Esophagus mucosa (tissue), 1 donor: ENCODE measurements around the gene STX1A. TPM values are rescaled to one million over a fixed set of nuclear protein-coding genes. Genes with fewer than 3 reads are reported as not detected.

ENCODE experiments used
- ATAC-seq: fragments of 200-7000 bp; cut with Tn5 transposase; one replicate; pipeline ENCODE4 v1.9.1; 2020
- total RNA-seq: library from RNA; stranded (reverse); gene quantifications from one replicate; pipeline ENCODE4 v1.2.4, GENCODE V29; 2023
- donor health status: DM: yes; HTN: yes; CAD: no.

STX1A gene
- total RNA-seq, 1 donor from 2014 or later, result 1.2 TPM

DNA sequence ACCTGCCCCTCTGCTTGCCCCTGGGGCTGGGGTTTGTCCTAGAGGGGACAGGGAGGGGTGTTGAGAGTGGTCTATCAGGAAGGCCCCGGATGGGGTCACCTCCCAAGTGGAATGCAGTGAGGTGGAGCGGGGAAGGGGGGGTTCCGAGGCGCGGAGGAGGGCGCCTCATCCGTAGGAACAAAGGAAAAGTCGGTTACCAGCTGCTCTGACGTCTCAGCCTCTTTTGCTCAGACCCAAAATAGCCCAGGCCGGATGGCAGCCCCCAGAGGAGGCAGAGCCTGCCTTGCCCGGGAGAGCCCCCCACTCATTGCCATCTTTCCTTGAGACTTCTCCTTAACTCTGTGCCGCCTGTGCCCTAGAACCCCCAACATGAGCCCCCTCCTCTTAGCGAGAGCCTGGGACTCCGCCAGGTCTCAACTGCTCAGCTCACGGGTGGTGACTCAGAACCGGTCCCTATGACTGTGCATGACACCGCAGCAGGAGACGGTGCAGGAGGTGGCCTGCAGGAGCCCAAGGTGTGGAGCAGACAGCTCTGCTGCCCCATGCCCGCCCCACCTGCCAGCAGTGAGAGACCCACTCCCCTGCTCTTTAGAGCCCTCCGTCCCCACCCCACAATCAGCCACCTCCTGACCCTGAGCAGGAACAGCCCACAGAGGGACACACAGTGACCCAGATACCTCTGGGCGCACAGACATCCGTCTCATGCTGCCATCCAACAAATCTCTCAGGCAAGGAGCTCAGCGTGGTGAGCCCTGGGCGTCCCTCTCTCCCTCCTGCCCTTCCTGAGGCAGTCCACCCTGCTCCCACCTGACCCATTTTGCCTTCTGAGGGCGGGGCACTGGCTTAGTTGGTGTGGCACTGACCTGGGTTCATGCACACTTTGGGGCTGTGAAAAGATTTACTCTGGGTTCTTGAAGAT lies 13.1 kb downstream of the STX1A start:
- ATAC-seq, result peak; percentile 74

DNA sequence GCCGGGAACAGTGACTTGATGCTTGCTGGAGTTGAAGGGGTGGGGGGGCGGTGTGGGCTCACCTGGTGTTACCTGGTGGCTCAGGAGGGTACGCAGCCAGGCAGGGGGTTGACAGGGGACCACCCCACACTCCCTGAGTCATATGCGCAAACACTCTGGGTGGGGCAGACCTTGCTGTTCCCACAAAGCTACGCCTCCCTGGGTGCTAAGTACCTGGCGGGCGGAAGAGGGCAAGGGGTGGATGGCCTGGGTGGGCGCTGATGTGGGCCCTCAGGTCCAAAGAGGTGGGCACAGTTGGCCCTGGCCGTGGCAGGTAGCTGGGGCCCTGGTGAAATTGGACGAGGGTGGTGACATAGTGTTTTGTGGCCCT lies 13.9 kb downstream of the STX1A start:
- peak; percentile 17 for ATAC-seq

DNA sequence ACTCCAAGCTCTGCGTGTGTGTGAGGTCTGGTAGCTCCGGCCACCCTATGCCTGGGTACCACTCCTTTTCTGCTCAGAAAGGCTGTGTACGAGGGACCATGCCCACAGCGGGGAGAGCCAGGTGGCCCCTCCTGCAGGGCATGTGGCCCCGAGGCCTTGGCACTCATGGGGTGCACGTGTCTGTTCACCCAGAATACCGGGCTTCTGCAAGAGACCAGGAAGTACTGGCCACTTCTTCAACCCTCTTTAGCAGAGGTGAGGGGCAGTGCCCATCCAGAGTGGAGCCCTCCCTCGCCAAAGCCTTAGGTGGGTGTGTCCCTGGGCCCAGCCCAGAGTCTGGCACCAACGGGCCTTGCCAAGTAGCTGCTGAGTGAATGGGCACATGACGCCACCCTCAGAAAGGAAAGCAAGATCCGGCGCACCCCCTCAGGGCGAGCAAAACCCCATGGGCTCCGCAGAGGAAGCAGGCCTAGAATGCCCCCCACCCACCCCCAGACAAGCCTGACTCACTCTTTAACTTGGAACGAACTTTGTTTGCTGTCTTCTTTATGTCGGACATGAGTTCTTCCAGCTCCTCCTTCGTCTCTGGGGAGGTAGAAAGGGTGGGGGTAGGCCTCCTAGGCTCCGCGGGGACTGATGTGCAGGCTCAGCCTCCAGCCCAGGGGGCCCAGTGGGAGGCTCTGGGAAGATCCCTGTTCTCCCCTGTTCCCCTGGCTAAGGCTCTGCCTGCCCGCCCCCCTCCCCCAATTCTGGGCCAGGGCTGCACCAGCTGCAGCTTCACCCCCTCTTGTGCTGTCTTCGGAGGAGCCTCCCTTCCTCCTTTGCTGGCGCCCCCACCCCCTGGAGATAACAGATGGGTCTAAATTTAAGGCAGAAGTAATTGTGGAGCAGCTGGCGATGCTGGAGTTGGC lies 14.6 kb downstream of the STX1A start:
- ATAC-seq, result peak; percentile 55

DNA sequence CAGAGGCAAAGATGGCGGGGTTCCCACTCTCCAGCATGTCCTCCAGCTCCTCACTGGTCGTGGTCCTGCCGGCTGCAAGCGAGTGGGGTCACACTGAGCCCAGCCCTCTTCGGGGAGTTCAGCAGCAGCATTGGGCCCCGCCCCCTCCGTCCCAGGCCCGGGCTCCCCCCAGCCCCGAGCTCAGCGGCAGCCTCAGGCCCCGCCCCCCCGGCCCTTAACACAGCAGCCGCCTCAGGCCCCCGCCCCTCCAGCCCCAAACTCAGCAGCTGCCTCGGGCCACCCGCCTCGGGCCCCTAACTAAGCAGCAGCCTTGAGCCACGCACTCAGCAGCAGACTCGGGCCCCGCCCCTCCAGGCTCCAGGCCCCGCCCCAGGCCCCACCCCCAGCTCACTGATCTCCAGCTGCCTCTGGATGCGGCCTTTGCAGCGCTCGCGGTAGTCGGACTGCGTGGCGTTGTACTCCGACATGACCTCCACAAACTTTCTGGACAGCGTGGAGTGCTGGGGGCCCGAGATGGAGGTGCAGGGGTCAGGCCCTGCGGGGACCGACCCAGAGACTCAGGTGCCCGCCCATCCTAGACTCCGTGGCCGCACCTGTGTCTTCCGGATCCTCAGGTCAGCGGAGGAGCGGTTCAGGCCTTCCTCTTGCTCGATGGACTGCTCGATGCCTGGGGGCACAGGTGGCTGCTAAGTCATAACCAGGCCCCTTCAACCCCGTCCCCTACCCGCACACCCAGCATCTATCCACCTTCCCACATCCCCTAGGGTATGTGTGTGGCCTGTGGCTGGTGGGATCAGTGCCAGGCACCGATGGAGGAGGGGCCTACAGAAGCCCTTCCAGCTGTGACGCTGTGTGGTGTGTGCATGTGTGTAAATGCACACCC lies 15.5 kb downstream of the STX1A start:
- peak; percentile 19 for ATAC-seq

DNA sequence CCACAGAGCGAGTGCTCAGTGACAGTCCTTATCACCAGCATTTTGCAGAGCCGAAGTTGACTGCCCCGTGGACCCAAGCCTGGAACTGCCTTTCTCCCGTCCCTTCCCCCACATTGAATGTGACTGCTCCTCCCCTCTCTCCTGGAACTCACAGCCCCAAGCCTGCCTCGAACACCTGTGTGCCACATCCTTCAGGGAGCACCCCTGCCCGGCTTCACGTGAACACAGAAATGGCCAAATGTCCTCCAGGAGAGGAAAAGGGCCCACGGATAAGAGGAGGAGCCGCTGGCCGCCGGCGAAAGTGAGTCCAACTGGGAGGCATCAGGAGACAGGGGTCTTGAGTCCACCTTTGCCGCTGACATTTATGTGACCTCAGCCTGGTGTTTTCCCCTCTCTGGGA lies 16.2 kb downstream of the STX1A start:
- ATAC-seq, result no peak

DNA sequence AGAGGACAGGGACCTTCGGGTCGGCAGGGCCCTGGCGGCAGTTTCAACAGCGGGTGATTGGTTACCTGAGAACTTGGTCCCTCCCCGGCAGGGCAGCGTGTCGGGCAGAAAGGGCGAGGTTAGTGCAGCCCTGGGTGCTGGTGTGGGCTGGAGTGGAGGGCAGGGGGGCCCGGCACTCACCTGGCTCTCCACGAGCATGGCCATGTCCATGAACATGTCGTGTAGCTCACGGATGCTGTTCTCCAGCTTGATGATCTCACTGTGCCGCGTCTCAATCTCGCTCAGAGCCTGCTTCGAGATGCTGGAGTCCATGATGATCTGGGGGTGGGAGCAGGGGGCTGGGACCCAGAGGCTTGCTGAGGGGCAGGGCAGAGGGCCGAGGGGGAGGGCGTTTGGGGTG lies 16.8 kb downstream of the STX1A start:
- ATAC-seq, result no peak

DNA sequence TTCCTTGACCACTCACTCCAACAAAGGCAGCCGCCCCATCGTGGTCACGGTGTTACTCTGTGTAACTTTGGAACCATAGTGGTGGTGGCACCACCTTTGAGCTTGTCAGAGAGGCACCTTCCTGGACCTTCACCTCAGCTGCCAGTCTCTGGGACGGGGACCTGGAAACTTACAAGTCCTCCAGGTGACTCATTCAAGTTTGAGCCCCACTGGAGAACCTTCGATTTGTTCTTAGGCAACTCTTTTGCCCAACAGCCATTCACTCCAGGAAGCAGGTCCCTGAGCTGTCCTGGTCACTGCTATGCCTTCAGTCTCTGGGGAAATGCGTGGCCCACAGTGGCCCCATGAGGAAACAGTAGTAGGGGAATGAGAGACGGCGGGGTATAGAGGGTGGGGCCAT lies 17.2 kb downstream of the STX1A start:
- no peak for ATAC-seq

DNA sequence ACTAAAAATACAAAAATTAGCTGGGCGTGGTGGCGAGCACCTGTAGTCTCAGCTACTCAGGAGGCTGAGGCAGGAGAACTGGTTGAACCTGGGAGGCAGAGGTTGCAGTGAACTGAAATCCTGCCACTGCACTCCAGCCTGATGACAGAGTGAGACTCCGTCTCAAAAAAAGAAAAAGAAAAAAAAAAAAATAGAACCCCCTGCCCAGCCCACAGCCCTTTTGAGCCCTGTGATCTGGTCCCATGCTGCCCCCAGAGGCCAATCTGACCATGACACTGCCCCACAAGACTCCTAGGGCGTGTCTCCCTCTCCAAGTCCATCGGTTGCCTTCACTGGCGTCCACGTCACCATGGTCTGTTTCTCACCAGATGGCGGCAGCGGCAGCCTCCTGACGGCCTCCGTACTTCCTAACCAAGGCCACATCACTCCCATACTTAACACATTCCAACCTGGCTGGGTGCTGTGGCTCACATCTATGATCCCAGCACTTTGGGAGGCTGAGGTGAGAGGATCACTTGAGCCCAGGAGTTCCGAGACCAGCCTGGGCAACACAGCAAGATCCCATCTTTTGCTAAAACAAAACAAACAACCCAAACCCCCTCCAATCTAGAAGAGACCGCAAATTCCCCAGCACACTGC lies 18.0 kb downstream of the STX1A start:
- ATAC-seq, result no peak

DNA sequence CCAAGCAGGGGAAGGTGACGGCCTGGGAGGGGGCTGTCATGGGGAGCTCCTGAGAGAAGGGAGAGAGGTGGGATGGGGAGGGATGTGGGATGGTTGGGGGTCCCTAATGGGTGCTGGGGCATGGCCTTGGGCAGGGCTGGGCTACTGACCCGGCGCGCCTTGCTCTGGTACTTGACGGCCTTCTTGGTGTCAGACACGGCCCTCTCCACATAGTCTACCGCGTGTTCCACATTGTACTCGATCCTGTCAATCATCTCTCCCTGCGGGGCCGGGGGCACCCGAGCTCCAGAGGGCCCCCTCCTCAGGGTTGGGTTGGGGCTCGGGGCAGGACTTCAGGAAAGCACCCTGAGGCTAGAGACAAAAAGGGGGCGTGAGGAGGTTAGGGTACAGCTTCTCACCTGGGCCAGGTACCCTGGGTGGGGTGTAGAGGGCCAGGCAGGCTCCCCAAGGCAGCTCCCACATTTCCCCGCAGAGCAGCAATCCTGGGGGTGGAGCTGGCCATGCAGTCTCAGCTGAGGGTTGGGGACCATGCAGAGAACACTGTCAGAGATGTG lies 18.8 kb downstream of the STX1A start:
- no peak for ATAC-seq

DNA sequence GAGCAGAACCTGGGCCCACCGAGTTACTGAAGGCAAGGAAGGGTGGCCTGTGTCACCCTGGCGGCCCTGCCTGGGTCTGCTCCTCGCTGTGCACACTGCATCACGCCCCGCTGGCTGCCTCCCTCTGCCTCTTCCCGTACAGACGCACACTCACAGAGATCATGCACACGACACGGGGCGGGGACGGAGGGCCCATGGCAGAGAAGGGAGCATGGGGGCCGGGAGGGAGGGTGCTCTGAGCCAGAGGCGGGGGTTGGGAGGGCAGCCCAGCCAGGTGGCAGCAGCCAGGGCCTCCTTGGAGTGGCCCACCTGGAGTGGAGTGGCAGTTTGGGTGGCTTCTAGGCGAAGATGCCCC lies 19.4 kb downstream of the STX1A start:
- ATAC-seq, result no peak

DNA sequence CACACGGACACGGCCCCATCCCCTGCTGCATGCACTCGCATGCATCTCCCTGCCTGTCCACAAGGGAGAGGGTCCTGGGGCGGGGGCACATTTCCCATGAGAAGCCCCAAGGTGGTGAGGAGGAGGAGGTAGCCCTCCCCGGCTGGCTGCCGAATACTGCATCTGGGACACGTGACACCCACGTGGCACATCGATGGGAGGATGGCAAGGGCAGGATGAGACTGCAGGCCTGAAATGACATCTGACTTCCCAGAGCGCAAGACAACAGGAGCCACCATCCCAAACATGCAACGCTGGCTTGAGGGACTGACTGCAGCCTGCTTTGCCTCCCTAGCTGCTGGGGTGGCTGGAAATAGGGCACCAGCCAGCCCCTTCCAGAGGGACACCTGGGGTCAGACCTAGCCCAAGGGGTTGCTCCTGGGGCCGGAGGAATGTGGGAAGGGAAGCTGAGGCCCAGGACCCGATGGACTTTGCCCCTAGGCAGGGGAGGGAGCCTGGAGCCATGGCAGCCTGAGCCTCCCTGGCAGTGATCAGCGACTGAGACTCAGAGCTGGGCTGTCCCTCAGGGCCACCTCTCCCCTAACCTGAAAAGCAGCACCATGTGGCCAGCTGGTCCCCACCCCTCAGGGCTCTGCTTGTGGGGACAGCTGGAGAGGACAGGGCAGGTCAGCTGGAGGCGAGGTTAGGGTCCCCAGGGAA lies 19.9 kb downstream of the STX1A start:
- ATAC-seq, result no peak

DNA sequence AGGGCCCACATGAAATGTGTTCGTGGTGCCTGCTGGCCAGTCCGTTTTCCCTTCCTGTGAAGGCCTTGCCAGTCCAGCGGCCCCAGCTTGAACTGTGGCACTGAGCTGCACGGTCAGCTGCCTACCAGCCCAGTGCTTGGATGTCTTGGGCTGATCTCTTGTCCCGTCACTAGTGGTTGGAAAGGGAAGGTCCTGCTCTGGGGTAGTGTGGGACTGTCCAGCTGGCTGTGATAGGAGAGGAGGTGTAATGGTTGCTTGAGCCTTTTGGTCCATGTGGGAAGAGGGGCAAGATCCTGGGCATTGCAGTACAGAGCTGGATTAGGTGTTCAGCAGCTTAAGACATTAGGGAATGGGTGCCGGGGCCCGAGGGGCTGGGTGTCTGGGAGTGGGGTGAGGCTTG lies 21.1 kb downstream of the STX1A start:
- ATAC-seq, result no peak

DNA sequence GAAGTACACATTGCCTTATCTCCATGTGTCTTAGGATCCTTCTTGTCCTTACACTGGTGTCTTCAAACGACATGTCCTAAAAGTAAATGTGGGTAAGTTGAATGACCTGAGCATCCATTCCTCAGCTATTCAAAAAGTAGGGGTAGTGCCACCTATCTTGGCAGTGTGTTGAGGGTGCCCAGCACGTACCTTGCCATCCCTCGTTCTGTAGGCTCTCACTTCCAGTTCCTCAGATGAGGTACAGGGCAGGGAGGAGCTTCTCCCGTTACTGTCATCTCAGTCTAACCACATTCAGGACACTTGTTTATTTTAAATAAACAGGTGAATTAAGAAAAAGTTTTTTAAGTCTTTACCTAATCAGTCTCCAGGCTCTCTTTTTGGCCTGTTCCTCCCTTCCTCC lies 23.1 kb downstream of the STX1A start:
- no peak for ATAC-seq

DNA sequence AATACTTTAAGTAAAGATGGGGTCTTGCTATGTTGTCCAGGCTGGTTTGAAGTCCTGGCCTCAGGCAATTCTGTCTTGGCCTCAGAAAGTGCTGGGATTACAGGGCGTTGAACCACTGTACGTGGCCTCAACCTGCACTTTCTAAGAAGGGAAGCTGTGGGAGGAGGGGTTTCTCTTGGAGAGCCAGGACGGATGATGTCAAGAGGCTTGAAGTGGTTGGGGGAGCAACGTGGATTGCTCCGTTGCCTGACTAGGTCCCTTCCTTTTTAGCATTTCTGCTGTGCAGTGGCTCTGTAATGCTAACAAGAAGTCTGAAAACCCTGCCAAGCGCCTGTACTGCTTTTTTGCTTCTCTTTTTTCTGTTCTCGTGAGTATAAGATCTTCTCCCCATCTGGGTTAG lies 28.8 kb downstream of the STX1A start:
- ATAC-seq, result no peak

DNA sequence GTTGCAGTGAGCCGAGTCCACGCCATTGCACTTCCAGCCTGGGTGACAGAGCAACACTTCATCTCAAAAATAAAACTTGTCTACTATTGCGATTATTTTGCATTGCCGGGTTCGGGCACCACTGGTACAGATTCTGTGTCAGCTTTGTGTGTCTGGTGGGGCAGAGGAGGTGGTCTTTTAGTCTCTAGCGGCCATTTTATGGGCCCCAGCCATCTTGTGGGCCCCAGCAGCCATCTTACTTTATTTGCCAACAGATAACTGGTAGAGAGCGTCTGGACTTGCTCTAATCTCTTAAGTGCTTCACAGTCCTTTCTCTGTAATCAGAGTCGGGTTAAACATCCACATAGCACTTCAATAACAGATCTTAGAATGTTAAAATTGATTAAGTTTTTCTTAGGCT lies 31.2 kb downstream of the STX1A start:
- ATAC-seq, result no peak

DNA sequence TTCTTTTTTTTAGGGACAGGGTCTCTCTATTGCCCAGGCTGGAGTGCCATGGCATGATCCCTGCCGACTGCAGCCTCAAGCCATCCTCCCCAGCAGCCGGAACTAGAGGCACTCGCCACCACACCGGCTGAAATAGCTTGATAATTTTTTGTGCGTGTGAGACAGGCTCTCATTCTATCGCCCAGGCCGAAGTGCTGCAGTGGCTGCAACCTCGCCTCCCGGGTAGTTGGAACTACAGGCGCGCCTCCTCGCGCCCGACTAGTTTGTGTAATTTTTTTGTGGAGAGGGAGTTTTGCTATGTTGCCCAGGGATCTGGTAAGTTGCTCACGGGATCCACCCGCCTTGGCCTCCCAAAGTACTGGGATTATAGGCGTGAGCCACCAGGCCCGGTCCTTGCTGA lies 34.2 kb downstream of the STX1A start:
- no peak for ATAC-seq

DNA sequence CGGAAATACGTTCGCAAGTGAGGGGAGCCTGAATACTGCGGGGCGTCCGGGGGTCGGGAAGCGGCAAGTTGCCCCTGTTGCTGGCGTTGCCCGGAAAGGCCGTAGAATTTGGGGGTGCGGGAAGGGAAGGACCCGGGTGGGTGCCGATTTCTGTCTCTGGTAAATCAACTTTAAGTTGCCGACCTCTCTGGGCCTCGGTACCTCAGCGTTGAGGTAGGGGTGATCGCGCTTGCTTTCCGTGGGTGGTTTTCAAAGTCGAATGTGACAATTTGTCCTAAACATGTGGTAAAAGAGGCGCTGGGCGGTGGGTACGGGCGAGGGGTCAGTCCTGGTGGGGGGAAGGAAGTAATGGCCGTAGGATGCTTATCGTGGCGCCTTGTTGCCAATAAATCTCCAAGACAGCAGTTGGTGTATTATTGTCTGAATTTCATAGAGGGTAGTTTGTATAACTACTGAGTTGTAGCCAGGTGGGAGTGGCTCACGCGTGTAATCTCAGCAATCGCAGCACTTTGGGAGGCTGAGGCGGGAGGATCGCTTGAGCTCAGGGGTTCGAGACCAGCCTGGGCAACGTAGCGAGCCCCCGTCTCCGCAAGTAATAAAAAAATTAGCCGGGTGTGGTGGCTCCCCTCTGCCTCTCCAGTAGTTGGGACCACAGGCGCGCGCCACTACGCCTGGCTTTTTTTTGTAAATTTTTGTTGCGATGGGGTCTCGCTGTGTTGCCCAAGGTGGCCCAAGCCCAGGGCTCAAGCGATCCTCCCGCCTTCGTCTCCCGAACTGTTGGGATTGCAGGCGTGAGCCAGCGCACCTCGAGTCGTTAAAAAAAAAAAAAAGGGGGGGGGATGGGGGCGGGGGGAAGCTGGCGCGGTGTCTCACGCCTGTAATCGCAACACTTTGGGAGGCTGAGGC lies 35.4 kb downstream of the STX1A start:
- no peak for ATAC-seq

DNA sequence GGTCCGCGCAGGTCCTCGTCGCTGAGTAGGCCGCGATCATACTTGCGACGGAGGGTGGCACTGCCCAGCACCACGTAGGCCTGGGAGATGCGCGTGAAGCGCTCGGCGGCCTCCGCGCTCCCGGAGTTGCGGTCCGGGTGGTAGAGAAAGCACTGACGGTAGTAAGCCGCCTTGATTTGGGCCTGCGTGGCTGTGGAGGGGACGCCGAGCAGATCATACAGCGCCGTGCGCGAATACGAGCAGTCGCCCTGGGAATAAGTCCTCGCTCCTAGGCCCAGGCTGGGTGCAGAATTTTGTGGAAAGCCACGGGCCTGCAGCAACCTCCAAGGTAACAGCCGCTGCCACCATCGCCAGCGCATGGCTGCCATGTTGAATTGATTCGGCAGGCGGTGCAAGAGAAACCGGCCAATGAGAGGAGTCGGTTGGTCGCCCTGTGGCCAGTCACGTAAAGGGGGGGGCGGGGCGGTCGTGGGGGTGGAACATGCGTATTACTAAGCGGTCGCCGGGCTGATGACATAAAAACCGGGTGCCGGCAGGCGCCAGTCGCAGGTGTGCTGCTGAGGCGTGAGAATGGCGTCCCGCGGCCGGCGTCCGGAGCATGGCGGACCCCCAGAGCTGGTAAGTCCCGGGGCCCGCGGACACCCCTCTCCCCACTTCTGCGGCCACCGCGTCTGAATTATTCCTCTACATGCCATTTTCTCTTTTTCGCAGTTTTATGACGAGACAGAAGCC lies 36.2 kb downstream of the STX1A start, which contains the start of the genes BUD23 and DNAJC30:
Gene BUD23 (plus strand): TSS at position 542 of the 732 bp plus-strand sequence. CDS start 29 bp downstream, at position 571.
Gene DNAJC30 (minus strand): TSS at position 398 of the 732 bp plus-strand sequence. CDS start 30 bp downstream, at position 368.
- ATAC-seq, result peak; percentile 98

DNA sequence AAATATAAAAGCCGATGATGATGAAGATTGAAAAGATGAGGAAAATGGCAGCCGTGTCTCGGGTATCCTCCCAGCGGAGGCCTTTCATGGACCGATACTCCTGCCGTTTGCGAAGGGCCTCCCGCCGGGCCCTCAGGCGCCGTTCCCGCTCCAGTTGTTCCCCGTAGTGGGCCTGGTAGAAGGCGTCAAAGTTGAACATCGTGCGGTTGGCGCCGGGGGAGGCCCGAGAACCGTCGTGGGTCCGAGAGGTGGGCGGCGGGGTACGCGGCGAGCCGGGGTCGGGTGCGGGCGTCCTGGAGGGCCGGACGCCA lies 36.8 kb downstream of the STX1A start:
- ATAC-seq, result peak; percentile 10
